ENCODE measurements around the gene SIPA1L2. TPM values are rescaled to one million over a fixed set of nuclear protein-coding genes. Genes with fewer than 3 reads are reported as not detected.

The SIPA1L2 gene
- total RNA-seq, 2 experiments from 2014 or later = 1.8 to 1.9 TPM

GRCh38 chr1:232590744-232591082 is 39.2 kb downstream of the SIPA1L2 start:
- H3K27me3 ChIP-seq (ENCODE audit: control insufficient read depth in 1 of 2, insufficient read depth in 2 of 2, low read length in 2 of 2) = no peaks in the 10 kb centered on the region
- DNase-seq (no peak), ATAC-seq (ENCODE audit: poor library complexity) (no peak)
- ChIA-PET CTCF (no interaction called here), POLR2A (interaction anchor here (1.8 kb wide), 1 partner anchor 12 kb away, joined by 5 read pairs; no protein-coding TSS in a partner anchor)
- H3K36me3 ChIP-seq (ENCODE audit: insufficient read depth, low read length) = no peaks in the 10 kb centered on the region
- peaks cover 5% of the 10 kb centered on the region for H3K4me1 ChIP-seq (ENCODE audit: insufficient read depth, low read length)
- intact Hi-C loops (cut with DNase I, micrococcal nuclease) = no loop called here
- Mint-ChIP-seq H3K9me3 (no peaks in the 10 kb centered on the region), H3K36me3 (ENCODE audit: low read depth) (no peaks in the 10 kb centered on the region), H3K4me1 (ENCODE audit: low read depth) (peaks cover 5% of the 10 kb centered on the region), H3K27ac (no peak overlapping the region), H3K27me3 (no peaks in the 10 kb centered on the region), H3K4me3 (no peak overlapping the region)
- TF ChIP-seq, protein P1, sequence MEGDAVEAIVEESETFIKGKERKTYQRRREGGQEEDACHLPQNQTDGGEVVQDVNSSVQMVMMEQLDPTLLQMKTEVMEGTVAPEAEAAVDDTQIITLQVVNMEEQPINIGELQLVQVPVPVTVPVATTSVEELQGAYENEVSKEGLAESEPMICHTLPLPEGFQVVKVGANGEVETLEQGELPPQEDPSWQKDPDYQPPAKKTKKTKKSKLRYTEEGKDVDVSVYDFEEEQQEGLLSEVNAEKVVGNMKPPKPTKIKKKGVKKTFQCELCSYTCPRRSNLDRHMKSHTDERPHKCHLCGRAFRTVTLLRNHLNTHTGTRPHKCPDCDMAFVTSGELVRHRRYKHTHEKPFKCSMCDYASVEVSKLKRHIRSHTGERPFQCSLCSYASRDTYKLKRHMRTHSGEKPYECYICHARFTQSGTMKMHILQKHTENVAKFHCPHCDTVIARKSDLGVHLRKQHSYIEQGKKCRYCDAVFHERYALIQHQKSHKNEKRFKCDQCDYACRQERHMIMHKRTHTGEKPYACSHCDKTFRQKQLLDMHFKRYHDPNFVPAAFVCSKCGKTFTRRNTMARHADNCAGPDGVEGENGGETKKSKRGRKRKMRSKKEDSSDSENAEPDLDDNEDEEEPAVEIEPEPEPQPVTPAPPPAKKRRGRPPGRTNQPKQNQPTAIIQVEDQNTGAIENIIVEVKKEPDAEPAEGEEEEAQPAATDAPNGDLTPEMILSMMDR (IDR thresholded peaks at IDR 0.05) = no peak
- no peaks in the 10 kb centered on the region for H3K9me3 ChIP-seq (ENCODE audit: control insufficient read depth in 1 of 2, insufficient read depth in 1 of 2, low read length in 2 of 2)
- no peak overlapping the region for H3K27ac ChIP-seq (ENCODE audit: low read depth in 1 of 2, low read length in 2 of 2)
- no peak overlapping the region for H3K4me3 ChIP-seq (ENCODE audit: low read length)

- DNase-seq (peak in 1 of 14 experiments; percentile 25), ATAC-seq (ENCODE audit: poor library complexity) (no peak)
- Histone ChIP-seq H3K4me3 (ENCODE audit: low read length) (no peak overlapping the region), H3K27me3 (ENCODE audit: control insufficient read depth in 1 of 2, insufficient read depth in 2 of 2, low read length in 2 of 2) (no peaks in the 10 kb centered on the region), H3K36me3 (ENCODE audit: insufficient read depth, low read length) (no peaks in the 10 kb centered on the region), H3K9me3 (ENCODE audit: control insufficient read depth in 1 of 2, insufficient read depth in 1 of 2, low read length in 2 of 2) (no peaks in the 10 kb centered on the region), H3K4me1 (ENCODE audit: insufficient read depth, low read length) (peaks cover 5% of the 10 kb centered on the region), H3K27ac (ENCODE audit: low read depth in 1 of 2, low read length in 2 of 2) (no peak overlapping the region)
- POLR2A ChIA-PET = interaction anchor here (1.8 kb wide), 1 partner anchor 11 kb away, joined by 5 read pairs; no protein-coding TSS in a partner anchor
- no peaks in the 10 kb centered on the region for H3K36me3 Mint-ChIP-seq (ENCODE audit: low read depth)
- H3K9me3 Mint-ChIP-seq = no peaks in the 10 kb centered on the region
- H3K27me3 Mint-ChIP-seq = no peaks in the 10 kb centered on the region
- H3K4me3 Mint-ChIP-seq = no peak overlapping the region
- CTCF ChIA-PET = interaction anchor here (1.6 kb wide), 1 partner anchor 11 kb away, joined by 4 read pairs; no protein-coding TSS in a partner anchor
- no peak overlapping the region for H3K27ac Mint-ChIP-seq
- TF ChIP-seq, protein P1 (IDR thresholded peaks at IDR 0.05) = no peak
- intact Hi-C loops (cut with DNase I, micrococcal nuclease) = no loop called here
- H3K4me1 Mint-ChIP-seq (ENCODE audit: low read depth) = peaks cover 5% of the 10 kb centered on the region
Observed at GRCh38 chr1:232589812-232590743, 39.9 kb downstream of the SIPA1L2 start.

DNA sequence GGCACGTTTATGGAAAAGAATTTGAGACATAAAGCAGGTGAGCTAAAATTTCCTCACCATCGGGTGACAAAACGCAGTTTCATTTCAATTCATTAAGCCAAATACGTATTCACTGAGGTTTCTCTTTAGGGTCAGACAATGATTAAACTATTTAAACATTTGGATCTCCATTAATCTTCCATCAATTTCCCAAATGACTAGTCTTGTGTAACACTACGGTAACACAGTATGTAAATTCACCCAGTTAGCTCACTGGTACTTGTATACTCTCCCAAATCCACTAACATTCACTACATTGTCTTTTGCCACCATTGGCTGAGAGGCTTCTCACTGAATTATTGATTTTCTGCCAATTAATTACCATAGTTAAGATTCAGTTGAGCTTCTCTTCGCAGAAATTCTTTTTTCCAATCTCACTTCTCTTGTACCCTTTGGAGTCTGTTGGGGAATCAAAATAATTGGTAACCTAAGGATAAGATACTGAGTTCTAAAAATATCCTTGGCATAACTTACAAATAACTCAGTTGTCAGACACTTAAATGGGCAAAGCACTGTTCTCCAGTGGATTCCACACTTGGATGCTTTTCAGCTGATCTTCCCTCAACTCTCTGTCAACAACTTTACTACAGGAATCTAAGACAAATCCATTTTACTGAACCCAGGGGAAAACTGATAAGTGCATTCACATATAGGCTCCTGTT is 40.7 kb downstream of the SIPA1L2 start:
- Mint-ChIP-seq H3K27ac (no peak overlapping the region), H3K4me1 (ENCODE audit: low read depth) (peaks cover 5% of the 10 kb centered on the region), H3K27me3 (no peaks in the 10 kb centered on the region), H3K4me3 (no peak overlapping the region), H3K36me3 (ENCODE audit: low read depth) (no peaks in the 10 kb centered on the region), H3K9me3 (no peaks in the 10 kb centered on the region)
- ATAC-seq (ENCODE audit: poor library complexity) = no peak
- no peaks in the 10 kb centered on the region for H3K27me3 ChIP-seq (ENCODE audit: control insufficient read depth in 1 of 2, insufficient read depth in 2 of 2, low read length in 2 of 2)
- no peak overlapping the region for H3K27ac ChIP-seq (ENCODE audit: low read depth in 1 of 2, low read length in 2 of 2)
- DNase-seq = no peak
- TF ChIP-seq, protein P1 (IDR thresholded peaks at IDR 0.05) = no peak
- POLR2A ChIA-PET = no interaction called here
- CTCF ChIA-PET = interaction anchor here (1.6 kb wide), 1 partner anchor 10 kb away, joined by 4 read pairs; no protein-coding TSS in a partner anchor
- H3K4me3 ChIP-seq (ENCODE audit: low read length) = no peak overlapping the region
- no peaks in the 10 kb centered on the region for H3K36me3 ChIP-seq (ENCODE audit: insufficient read depth, low read length)
- peaks cover 5% of the 10 kb centered on the region for H3K4me1 ChIP-seq (ENCODE audit: insufficient read depth, low read length)
- H3K9me3 ChIP-seq (ENCODE audit: control insufficient read depth in 1 of 2, insufficient read depth in 1 of 2, low read length in 2 of 2) = no peaks in the 10 kb centered on the region
- intact Hi-C loops (cut with DNase I, micrococcal nuclease) = no loop called here

All from CD4-positive, alpha-beta T cell (primary cell).